ENCODE measurements around the gene BTBD2. TPM values are rescaled to one million over a fixed set of nuclear protein-coding genes. Genes with fewer than 3 reads are reported as not detected.

The BTBD2 gene
- 78.5 and 104 TPM in 2 replicates for total RNA-seq

GRCh38 chr19:2015608-2015950 is at the start of gene BTBD2:
Gene BTBD2 (minus strand): TSS chr19:2015714. CDS start chr19:2015703, 11 bp downstream.

GRCh38 chr19:2050991-2051772 is 35.7 kb upstream of the BTBD2 start, which contains the start of gene MKNK2:
Gene MKNK2 (minus strand): TSS chr19:2051244. CDS start chr19:2050851, 393 bp downstream.

GRCh38 chr19:1941146-1942077 is 74.1 kb downstream of the BTBD2 start, which contains the start of gene CSNK1G2:
Gene CSNK1G2 (plus strand): TSS chr19:1941172. CDS start chr19:1969773, 28,601 bp downstream.

Other genes starting within 250 kb of the BTBD2 start
- gene ATP8B3, start 203.4 kb downstream of the BTBD2 start, total RNA-seq: 5.0 and 8.4 TPM in 2 replicates
- gene REXO1, start 167.2 kb downstream of the BTBD2 start, total RNA-seq: 6.9 and 8.0 TPM in 2 replicates
- gene KLF16, start 152.1 kb downstream of the BTBD2 start, total RNA-seq: 7.8 and 11.0 TPM in 2 replicates
- 138 and 142 TPM in 2 replicates for gene ABHD17A, start 130.2 kb downstream of the BTBD2 start, total RNA-seq
- 1.1 and 6.3 TPM in 2 replicates for gene ADAT3, start 110.3 kb downstream of the BTBD2 start, total RNA-seq
- gene SCAMP4, start 110.3 kb downstream of the BTBD2 start, total RNA-seq: 120 and 145 TPM in 2 replicates
- 62.7 and 78.4 TPM in 2 replicates for gene CSNK1G2, start 74.5 kb downstream of the BTBD2 start, total RNA-seq
- 156 and 174 TPM in 2 replicates for gene MKNK2, start 35.5 kb upstream of the BTBD2 start, total RNA-seq
- 52.5 and 62.0 TPM in 2 replicates for gene MOB3A, start 80.6 kb upstream of the BTBD2 start, total RNA-seq
- gene IZUMO4, start 81.2 kb upstream of the BTBD2 start, total RNA-seq: 0.86 TPM in 1 of 2 replicates, not detected in the other
- 117 and 120 TPM in 2 replicates for gene AP3D1, start 135.9 kb upstream of the BTBD2 start, total RNA-seq
- 5.8 and 13.6 TPM in 2 replicates for gene DOT1L, start 148.2 kb upstream of the BTBD2 start, total RNA-seq
- gene PLEKHJ1, start 220.6 kb upstream of the BTBD2 start, total RNA-seq: 99.4 and 100 TPM in 2 replicates
- 20.9 and 28.0 TPM in 2 replicates for gene SF3A2, start 221.1 kb upstream of the BTBD2 start, total RNA-seq
- 0.18 TPM in 1 of 2 replicates, not detected in the other for gene AMH, start 233.6 kb upstream of the BTBD2 start, total RNA-seq
- gene JSRP1, start 240.7 kb upstream of the BTBD2 start, total RNA-seq: not detected in 2 replicates